ENCODE data around the gene NLRC3.

The NLRC3 gene

DNA sequence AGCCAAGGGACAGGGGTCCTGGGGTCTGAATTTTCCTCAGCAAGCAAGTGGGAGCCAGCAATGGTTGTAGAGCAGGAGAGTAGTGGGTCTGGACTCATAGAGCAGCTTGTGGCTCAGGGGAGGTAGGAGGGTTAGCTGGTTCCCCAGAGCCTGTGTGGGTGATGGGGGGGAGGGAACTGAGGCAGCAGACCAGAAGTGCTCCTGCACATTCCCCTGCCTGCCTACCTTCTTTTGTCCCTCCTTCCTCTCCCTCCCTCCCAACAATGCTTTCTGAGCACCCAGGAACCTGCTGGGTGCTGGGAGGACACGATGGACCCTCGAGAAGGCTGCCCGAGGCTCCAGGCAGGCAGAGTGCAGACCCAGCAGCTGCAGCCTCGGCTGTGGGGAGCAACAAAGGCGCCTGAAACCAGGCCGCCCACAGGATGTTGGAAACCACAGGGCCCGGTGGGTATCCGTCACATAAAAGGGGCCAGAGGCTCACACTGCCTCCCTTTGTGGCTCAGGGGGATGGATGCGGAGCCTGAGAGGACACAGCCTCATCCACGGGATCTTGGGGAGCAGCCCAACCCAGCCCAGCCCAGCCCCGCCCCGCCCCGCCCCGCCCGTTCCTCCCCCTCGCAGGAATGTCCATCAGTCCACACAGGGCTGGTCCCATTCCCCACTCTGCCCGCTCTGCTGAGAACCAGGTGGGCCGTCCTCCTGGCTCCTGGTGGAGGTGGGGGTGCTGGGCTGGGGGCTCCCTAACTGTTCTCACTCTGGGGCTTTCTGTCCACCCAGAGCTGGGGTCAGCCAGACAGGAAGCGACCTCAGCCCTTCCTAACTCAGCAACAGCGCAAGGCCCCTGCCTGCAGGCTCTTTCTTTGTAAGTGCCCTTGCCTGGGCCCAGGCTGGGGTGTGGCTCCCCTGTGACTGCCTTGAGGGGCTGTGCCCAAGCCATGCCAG is 1.7 kb upstream of the NLRC3 start:
- intact Hi-C loops (cut with DNase I; ENCODE audit: low total_unique reads), result no loop called here
- peaks cover 0 to 8% (median 3%) of the 10 kb centered on the region in 4 donors for H3K4me1 ChIP-seq
- no peaks in the 10 kb centered on the region for H3K9me3 ChIP-seq
- H3K27ac ChIP-seq, result no peak overlapping the region
- peaks cover 6 to 21% (median 12%) of the 10 kb centered on the region in 3 donors for H3K36me3 ChIP-seq
- DNase-seq, result no peak
- peaks cover 0 to 27% of the 10 kb centered on the region in 2 donors for H3K27me3 ChIP-seq
- TF ChIP-seq, protein P1, sequence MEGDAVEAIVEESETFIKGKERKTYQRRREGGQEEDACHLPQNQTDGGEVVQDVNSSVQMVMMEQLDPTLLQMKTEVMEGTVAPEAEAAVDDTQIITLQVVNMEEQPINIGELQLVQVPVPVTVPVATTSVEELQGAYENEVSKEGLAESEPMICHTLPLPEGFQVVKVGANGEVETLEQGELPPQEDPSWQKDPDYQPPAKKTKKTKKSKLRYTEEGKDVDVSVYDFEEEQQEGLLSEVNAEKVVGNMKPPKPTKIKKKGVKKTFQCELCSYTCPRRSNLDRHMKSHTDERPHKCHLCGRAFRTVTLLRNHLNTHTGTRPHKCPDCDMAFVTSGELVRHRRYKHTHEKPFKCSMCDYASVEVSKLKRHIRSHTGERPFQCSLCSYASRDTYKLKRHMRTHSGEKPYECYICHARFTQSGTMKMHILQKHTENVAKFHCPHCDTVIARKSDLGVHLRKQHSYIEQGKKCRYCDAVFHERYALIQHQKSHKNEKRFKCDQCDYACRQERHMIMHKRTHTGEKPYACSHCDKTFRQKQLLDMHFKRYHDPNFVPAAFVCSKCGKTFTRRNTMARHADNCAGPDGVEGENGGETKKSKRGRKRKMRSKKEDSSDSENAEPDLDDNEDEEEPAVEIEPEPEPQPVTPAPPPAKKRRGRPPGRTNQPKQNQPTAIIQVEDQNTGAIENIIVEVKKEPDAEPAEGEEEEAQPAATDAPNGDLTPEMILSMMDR (IDR thresholded peaks at IDR 0.05), result no peak
- H3K4me3 ChIP-seq, result no peak overlapping the region

GRCh38 chr16:3578121-3578520 is 918 bp upstream of the NLRC3 start:
- no peak overlapping the region for H3K27ac ChIP-seq
- intact Hi-C loops (cut with DNase I; ENCODE audit: low total_unique reads), result no loop called here
- peaks cover 0 to 8% (median 3%) of the 10 kb centered on the region in 4 donors for H3K4me1 ChIP-seq
- H3K4me3 ChIP-seq, result no peak overlapping the region
- no peak for DNase-seq
- TF ChIP-seq, protein P1 (IDR thresholded peaks at IDR 0.05), result no peak
- peaks cover 0 to 27% of the 10 kb centered on the region in 2 donors for H3K27me3 ChIP-seq
- H3K9me3 ChIP-seq, result no peaks in the 10 kb centered on the region
- H3K36me3 ChIP-seq, result peaks cover 5 to 13% (median 7%) of the 10 kb centered on the region in 3 donors

DNA sequence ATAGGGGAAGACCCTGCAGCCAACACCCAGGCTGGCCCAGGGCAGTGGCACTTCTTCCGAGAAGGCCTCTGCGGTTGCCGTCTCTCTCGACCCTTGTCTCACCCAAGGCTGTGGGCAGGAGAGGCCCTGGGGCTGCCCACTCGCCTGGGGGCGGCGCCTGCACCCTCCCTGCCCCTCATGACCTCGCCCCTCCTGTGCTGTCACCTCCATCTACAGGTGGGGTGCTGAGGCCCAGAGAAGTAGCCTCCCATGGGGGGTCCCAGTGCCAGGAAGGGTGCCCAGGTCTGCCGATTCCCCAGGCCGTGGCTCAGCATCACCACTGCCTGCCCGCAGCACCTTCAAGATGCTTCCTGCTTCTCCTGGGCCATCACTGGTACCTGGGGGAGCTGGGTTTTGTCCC is 992 bp downstream of the NLRC3 start:
- no peak overlapping the region for H3K27ac ChIP-seq
- intact Hi-C loops (cut with DNase I; ENCODE audit: low total_unique reads), result no loop called here
- peaks cover 0 to 27% of the 10 kb centered on the region in 2 donors for H3K27me3 ChIP-seq
- H3K4me1 ChIP-seq, result peaks cover 0 to 8% (median 3%) of the 10 kb centered on the region in 4 donors
- DNase-seq, result no peak
- TF ChIP-seq, protein P1 (IDR thresholded peaks at IDR 0.05), result no peak
- H3K4me3 ChIP-seq, result no peak overlapping the region
- no peaks in the 10 kb centered on the region for H3K36me3 ChIP-seq
- H3K9me3 ChIP-seq, result no peaks in the 10 kb centered on the region

DNA sequence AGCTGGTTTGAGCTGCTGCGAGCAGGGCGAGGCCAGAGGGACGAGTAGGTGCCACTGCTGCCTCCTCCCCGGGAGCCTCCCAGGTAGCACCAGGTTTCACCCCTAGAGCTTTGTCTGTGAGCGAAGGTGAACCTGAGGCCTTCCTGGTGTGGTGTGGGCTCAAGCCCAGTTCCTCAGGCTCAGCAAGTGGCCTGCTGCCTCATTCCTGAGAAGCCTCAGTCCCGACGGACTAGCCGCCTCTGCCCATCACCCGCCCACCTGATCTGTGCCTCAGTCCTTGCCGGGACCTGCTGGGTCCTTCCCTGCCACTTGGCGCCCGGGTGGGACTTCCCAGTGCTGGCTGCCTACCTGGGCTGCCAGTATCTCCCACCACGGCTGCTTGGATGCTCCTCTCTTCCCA is 1.7 kb downstream of the NLRC3 start:
- Histone ChIP-seq H3K27ac (no peak overlapping the region), H3K4me1 (peaks cover 0 to 8% (median 3%) of the 10 kb centered on the region in 4 donors), H3K27me3 (peaks cover 0 to 27% of the 10 kb centered on the region in 2 donors), H3K9me3 (peaks cover 0 to 7% (median 2%) of the 10 kb centered on the region in 3 donors), H3K4me3 (no peak overlapping the region), H3K36me3 (no peaks in the 10 kb centered on the region)
- TF ChIP-seq, protein P1 (IDR thresholded peaks at IDR 0.05), result no peak
- no peak for DNase-seq
- intact Hi-C loops (cut with DNase I; ENCODE audit: low total_unique reads), result no loop called here

DNA sequence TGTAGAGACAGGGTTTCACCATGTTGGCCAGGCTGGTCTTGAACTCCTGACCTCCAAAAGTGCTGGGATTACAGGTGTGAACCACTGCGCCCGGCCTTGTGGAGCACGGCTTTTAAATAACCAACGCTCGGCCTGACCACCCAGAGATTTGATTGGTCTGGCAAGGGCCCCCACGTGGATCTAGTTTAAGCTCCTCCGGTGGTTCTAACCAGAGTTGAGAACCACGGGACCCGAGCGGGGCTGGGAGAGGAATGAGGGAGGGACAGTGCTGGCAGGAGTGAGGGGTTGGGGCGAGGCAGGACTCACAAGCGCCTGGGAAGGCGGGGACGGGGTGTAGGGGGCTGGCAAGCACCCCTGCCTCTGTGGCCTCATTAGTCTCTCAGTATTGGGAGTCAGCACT is 3.0 kb downstream of the NLRC3 start:
- intact Hi-C loops (cut with DNase I; ENCODE audit: low total_unique reads), result no loop called here
- Histone ChIP-seq H3K27ac (no peak overlapping the region), H3K4me3 (no peak overlapping the region), H3K4me1 (peaks cover 0 to 6% (median 3%) of the 10 kb centered on the region in 4 donors), H3K9me3 (peaks cover 0 to 12% (median 5%) of the 10 kb centered on the region in 3 donors), H3K27me3 (peaks cover 0 to 27% of the 10 kb centered on the region in 2 donors), H3K36me3 (no peaks in the 10 kb centered on the region)
- TF ChIP-seq, protein P1 (IDR thresholded peaks at IDR 0.05), result no peak
- DNase-seq, result no peak

Data from tibial artery (tissue), 4 donors.